OCI-M1 (cell line): ENCODE results near the gene TTC6.

Experiments
- DNase-seq: peaks from one replicate; lab custom pipeline; 2025; lab: John Stamatoyannopoulos, UW

TTC6 gene

DNA sequence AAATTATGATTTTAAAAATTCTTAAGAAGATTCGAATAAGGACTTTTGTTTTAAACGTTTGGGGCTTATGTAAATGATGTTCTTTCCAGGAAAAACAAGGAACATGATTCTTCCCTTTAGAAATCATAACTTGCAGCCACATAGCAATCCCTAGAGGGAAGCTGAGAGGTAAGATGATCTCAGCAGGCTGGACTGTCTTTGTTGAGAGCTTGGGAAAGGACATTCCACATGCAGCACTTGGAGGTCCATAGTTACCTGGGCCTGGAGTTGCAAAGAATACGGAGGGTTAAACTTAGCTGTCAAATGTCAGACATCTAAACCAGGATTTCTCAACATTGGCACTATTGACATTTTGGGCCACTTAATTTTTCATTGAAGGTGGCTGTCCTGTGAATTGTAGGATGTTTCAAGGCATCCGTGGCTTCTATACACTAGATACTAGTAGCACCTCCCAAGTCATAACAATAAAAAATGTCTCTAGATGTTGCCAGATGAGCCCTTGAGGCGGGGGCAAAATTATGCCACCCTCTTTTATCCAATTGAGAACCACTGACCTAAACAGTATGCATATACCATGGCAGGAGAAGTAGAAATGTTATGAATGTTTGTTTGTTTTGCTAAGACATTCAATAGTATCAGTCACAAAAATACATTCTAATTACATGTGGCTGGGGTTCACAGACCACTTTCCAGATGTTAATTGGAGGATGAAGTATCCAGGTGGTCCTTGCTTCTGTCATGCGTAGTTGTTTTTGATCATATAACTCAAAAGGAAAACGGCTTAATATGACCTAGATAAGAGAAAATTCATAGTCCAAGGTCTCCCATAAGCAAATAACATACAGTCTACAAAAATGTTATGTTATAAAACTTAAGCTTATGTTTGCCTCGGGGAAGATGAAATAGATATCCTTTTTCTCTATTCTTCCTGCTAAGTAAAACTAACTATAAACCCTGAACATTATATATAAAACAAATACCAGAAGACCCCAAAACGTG lies 30.5 kb downstream of the TTC6 start:
- DNase-seq = no peak

DNA sequence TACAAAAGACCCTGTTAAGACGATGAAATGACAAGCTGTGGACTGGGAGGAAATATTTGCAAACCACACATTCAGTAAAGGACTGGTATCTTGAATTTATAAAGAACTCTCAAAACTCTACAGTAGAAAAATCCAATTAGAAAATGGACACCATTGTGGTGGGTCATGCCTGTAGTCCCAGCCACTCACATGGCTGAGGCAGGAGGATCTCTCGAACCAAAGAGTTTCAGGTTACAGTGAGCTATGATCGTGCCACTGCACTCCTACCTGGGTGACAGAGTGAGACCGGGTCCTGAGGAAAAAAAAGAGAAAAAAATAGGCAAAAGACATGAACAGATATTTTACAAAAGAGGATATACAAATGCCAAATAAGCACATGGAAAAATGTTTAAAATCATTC lies 41.9 kb downstream of the TTC6 start:
- DNase-seq = no peak

DNA sequence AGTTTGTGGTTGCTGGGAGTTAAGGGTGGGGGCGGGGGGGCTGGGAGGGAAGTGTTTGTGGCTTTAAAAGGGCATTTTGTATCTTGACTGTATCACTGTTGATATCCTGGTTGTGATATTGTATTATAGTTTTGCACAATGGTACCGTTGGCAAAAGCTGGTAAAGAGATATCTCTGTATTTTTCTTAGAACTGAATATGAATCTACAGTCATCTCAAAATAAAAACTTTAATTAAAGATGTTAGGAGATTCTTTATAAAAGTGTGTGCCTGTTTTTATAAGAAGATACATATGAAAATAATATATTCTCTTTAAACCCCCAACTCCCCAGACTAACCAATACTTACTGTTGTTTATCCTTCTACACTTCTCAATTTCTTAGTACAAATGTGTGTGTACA lies 43.2 kb downstream of the TTC6 start:
- DNase-seq = no peak

DNA sequence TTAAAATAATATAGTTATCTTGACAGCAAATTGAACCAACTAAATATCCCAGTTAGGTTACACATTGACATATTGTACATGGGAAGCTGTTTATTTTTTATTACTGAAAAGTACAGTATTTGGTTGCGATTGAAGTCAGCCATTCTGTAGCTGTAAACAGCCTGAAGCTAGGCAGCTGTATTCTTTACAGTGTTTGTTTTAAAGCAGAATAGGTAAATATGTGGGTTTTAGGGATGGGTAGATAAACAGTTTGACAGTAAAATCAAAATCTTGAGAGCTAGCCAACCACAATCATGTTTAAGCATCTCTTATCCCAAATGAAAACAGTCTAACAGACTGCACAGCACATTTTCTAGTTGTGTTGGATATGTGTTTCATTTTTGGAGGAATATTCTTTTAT lies 45.7 kb downstream of the TTC6 start:
- no peak for DNase-seq

GRCh38 chr14:37642125-37642524 lies 46.7 kb downstream of the TTC6 start:
- DNase-seq = no peak

DNA sequence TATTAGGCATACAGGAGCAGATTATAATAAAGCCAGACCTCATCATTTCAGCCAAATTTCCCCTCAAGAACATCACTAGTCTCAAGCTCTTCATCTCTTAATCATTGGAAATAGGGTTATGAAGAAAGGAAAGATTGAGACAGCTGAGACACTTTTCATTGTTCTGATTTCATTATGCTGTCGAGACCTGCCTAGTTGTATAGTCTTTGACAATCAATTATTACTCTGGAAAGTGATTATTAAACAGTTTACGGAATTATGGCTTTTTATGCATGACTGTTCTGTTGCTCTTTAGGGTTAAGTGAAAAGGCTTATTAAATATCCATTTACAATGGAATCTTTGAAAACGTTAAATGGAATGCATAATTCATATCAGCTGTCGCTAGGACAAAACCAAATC lies 48.3 kb downstream of the TTC6 start:
- no peak for DNase-seq
